Mesenteric fat pad (tissue), 1 donor: ENCODE measurements around the gene EXOSC10. TPM values are rescaled to one million over a fixed set of nuclear protein-coding genes. Genes with fewer than 3 reads are reported as not detected.

Experiments used
- DNase-seq: peaks from one replicate; pipeline ENCODE4 v3.0.0-alpha.2; 2020; ENCODE audit warnings: low spot score
- total RNA-seq: library from RNA; stranded (reverse); fragmentation: NEBNext Ultra II Directional; extraction: Animal tissue kit (Norgen Biotek cat#: 25700); gene quantifications from one replicate; pipeline ENCODE4 v1.2.1, GENCODE V29; 2021
- donor health status: DM: yes; HTN: yes; CAD: no.

EXOSC10 gene
- total RNA-seq, 1 donor from 2014 or later: 46.8 TPM

GRCh38 chr1:11044849-11045427 is 54.7 kb downstream of the EXOSC10 start:
- peak; percentile 87 for DNase-seq

- peak; percentile 85 for DNase-seq
These were observed 55.4 kb downstream of the EXOSC10 start for GRCh38 chr1:11044086-11044848.

GRCh38 chr1:11042995-11043874 is 56.4 kb downstream of the EXOSC10 start:
- peak; percentile 80 for DNase-seq

GRCh38 chr1:11042065-11042464 is 57.6 kb downstream of the EXOSC10 start:
- no peak for DNase-seq

GRCh38 chr1:11041048-11041447 is 58.6 kb downstream of the EXOSC10 start:
- no peak for DNase-seq

GRCh38 chr1:11040105-11040429 is 59.6 kb downstream of the EXOSC10 start:
- peak; percentile 59 for DNase-seq

GRCh38 chr1:11039351-11040104 is 60.1 kb downstream of the EXOSC10 start:
- no peak for DNase-seq

- DNase-seq: peak; percentile 92
These were observed 61.9 kb downstream of the EXOSC10 start for GRCh38 chr1:11037740-11038182.

GRCh38 chr1:11037019-11037739 is 62.5 kb downstream of the EXOSC10 start:
- DNase-seq: peak; percentile 79

GRCh38 chr1:11031624-11032262 is 67.9 kb downstream of the EXOSC10 start:
- no peak for DNase-seq

GRCh38 chr1:11030865-11031264 is 68.8 kb downstream of the EXOSC10 start:
- DNase-seq: no peak

- DNase-seq: no peak
These were observed 71.7 kb downstream of the EXOSC10 start for GRCh38 chr1:11028018-11028417.

GRCh38 chr1:11027316-11027715 is 72.4 kb downstream of the EXOSC10 start:
- no peak for DNase-seq

- DNase-seq: no peak
These were observed 72.8 kb downstream of the EXOSC10 start for GRCh38 chr1:11026903-11027302.

- no peak for DNase-seq
These were observed 73.6 kb downstream of the EXOSC10 start for GRCh38 chr1:11026052-11026451.

- no peak for DNase-seq
These were observed 74.1 kb downstream of the EXOSC10 start for GRCh38 chr1:11025618-11026017.

GRCh38 chr1:11024874-11025203 is 74.8 kb downstream of the EXOSC10 start:
- DNase-seq: no peak

- no peak for DNase-seq
These were observed 75.4 kb downstream of the EXOSC10 start for GRCh38 chr1:11024154-11024873.

- no peak for DNase-seq
These were observed 76.5 kb downstream of the EXOSC10 start for GRCh38 chr1:11023201-11023600.

- no peak for DNase-seq
These were observed 79.7 kb downstream of the EXOSC10 start for GRCh38 chr1:11019971-11020370.
